CD14-positive monocyte (primary cell): Measurements from ENCODE around the gene ADSS1. TPM values are rescaled to one million over a fixed set of nuclear protein-coding genes. Genes with fewer than 3 reads are reported as not detected.

Experiments
- DNase-seq, 3 donors: peaks; one replicate each; pipeline ENCODE4 v3.0.0-alpha.2; 2011 to 2022
- H2AFZ ChIP-seq: 2 replicates; pipeline ENCODE4 v1.6.0; 2012; ENCODE audit warnings: mild to moderate bottlenecking, low read depth, low read length, inconsistent platforms; ENCODE audit not compliant: insufficient read depth, poor library complexity, severe bottlenecking
- H3K27ac ChIP-seq, 2 donors: 1 replicate in 1 of 2; 2 replicates in 1 of 2; pipeline ENCODE4 v1.5.1; 2012 to 2013; ENCODE audit warnings: low read length in 2 of 2, control low read depth in 1 of 2, inconsistent platforms in 1 of 2, low read depth in 1 of 2, mild to moderate bottlenecking in 1 of 2
- H3K27me3 ChIP-seq, 2 donors: one replicate each; pipeline versions ENCODE4 v1.6.0 to v1.6.1; 2011 to 2013; ENCODE audit warnings: low read length in 2 of 2; ENCODE audit not compliant: control insufficient read depth in 2 of 2, insufficient read depth in 2 of 2
- H3K36me3 ChIP-seq, 2 donors: replicated peaks in 1 of 2; 1 replicate in 1 of 2; 2 replicates in 1 of 2; pipeline versions ENCODE4 v1.5.1 to v1.6.1; 2012 to 2013; ENCODE audit warnings: low read length in 2 of 2, control low read depth in 1 of 2, inconsistent platforms in 1 of 2, mild to moderate bottlenecking in 1 of 2; ENCODE audit not compliant: insufficient read depth in 2 of 2, control insufficient read depth in 1 of 2
- H3K4me1 ChIP-seq, 2 donors: 1 replicate in 1 of 2; 2 replicates in 1 of 2; pipeline versions ENCODE4 v1.5.1 to v1.6.1; 2012 to 2013; ENCODE audit warnings: low read length in 2 of 2, control low read depth in 1 of 2, inconsistent platforms in 1 of 2, mild to moderate bottlenecking in 1 of 2, moderate library complexity in 1 of 2; ENCODE audit not compliant: insufficient read depth in 2 of 2, control insufficient read depth in 1 of 2
- H3K4me2 ChIP-seq: replicated peaks from 2 replicates; pipeline ENCODE3; 2012; ENCODE audit warnings: low read length, moderate library complexity, mild to moderate bottlenecking; ENCODE audit not compliant: poor library complexity, severe bottlenecking; ENCODE audit errors: extremely low read depth
- H3K4me3 ChIP-seq, 3 experiments: fragments of 200-600 bp in 1 of 3; sonication (generic) in 1 of 3; replicated peaks in 1 of 3; 1 replicate in 2 of 3; 2 replicates in 1 of 3; pipeline ENCODE4 v1.5.1; 2011 to 2013; ENCODE audit warnings: low read length in 3 of 3, mild to moderate bottlenecking in 3 of 3, control low read depth in 2 of 3, low read depth in 2 of 3, inconsistent platforms in 1 of 3, moderate library complexity in 1 of 3
- H3K79me2 ChIP-seq: 2 replicates; pipeline ENCODE4 v1.6.0; 2012; ENCODE audit warnings: mild to moderate bottlenecking, control low read depth, inconsistent platforms, low read length, moderate library complexity; ENCODE audit not compliant: insufficient read depth
- H3K9ac ChIP-seq: 2 replicates; pipeline ENCODE4 v1.6.0; 2017; ENCODE audit warnings: low read length, mild to moderate bottlenecking; ENCODE audit not compliant: insufficient read depth, poor library complexity, severe bottlenecking
- H3K9me3 ChIP-seq, 2 donors: replicated peaks in 1 of 2; 1 replicate in 1 of 2; 2 replicates in 1 of 2; pipeline versions ENCODE4 v1.5.1 to v1.6.1; 2012 to 2013; ENCODE audit warnings: low read length in 2 of 2, control low read depth in 1 of 2; ENCODE audit not compliant: control insufficient read depth in 1 of 2, insufficient read depth in 1 of 2
- H4K20me1 ChIP-seq: 2 replicates; pipeline ENCODE4 v1.6.0; 2012; ENCODE audit warnings: mild to moderate bottlenecking, low read length, control low read depth, moderate library complexity; ENCODE audit not compliant: insufficient read depth
- H3K27ac Mint-ChIP-seq, 7 donors: one replicate each; pipeline ENCODE4 v1.8.0; 2020; ENCODE audit warnings: mild to moderate bottlenecking in 7 of 7, mixed read lengths in 7 of 7, moderate library complexity in 6 of 7, inconsistent platforms in 2 of 7
- H3K27me3 Mint-ChIP-seq, 3 donors: one replicate each; pipeline ENCODE4 v1.8.0; 2021 to 2022; ENCODE audit warnings: low read depth in 3 of 3, mild to moderate bottlenecking in 3 of 3, mixed read lengths in 3 of 3, moderate library complexity in 3 of 3, inconsistent platforms in 1 of 3
- H3K36me3 Mint-ChIP-seq, 2 donors: one replicate each; pipeline ENCODE4 v1.8.0; 2020; ENCODE audit warnings: mixed read lengths in 2 of 2, inconsistent platforms in 1 of 2, mild to moderate bottlenecking in 1 of 2
- H3K4me1 Mint-ChIP-seq: one replicate; pipeline ENCODE4 v1.8.0; 2020; ENCODE audit warnings: mild to moderate bottlenecking, mixed read lengths
- H3K4me3 Mint-ChIP-seq, 2 donors: one replicate each; pipeline ENCODE4 v1.8.0; 2020; ENCODE audit warnings: mild to moderate bottlenecking in 2 of 2, mixed read lengths in 2 of 2, moderate library complexity in 1 of 2
- H3K9me3 Mint-ChIP-seq, 7 donors: one replicate each; pipeline ENCODE4 v1.8.0; 2020 to 2022; ENCODE audit warnings: mixed read lengths in 7 of 7, mild to moderate bottlenecking in 6 of 7, moderate library complexity in 6 of 7, inconsistent platforms in 2 of 7
- WGBS: methylation state at CpG from one replicate; pipeline ENCODE4 v1.1.5; 2013; ENCODE audit warnings: missing lambda C conversion rate; ENCODE audit not compliant: insufficient coverage; 5-methylcytosine and 5-hydroxymethylcytosine counted together
- intact Hi-C, 2 donors: fragments of 100-400 bp; cut with micrococcal nuclease; formaldehyde crosslinking; loops; one replicate each; pipeline versions ENCODE4 v1.15.0 to v1.15.1; 2023
- polyA plus RNA-seq, 3 donors: library from polyadenylated mRNA; depleted of rRNA in 1 of 3; unstranded in 2 of 3; stranded (reverse) in 1 of 3; fragments of 300-500 nt in 2 of 3; fragments of >200 nt in 1 of 3; fragmentation: Illumina TruSeq in 2 of 3; gene quantifications; 1 replicate in 2 of 3; 2 replicates in 1 of 3; pipeline ENCODE4 v1.2.3, GENCODE V29; 2012 to 2021
- TF ChIP-seq, protein P1 (sequence below): fragments of 200-600 bp; IDR thresholded peaks from one replicate; pipeline ENCODE4 v1.8.0; 2022; ENCODE audit warnings: antibody characterized with exemption, mild to moderate bottlenecking

Gene ADSS1
- polyA plus RNA-seq, 3 donors = 0.61 to 3.7 (median 0.64) TPM

DNA sequence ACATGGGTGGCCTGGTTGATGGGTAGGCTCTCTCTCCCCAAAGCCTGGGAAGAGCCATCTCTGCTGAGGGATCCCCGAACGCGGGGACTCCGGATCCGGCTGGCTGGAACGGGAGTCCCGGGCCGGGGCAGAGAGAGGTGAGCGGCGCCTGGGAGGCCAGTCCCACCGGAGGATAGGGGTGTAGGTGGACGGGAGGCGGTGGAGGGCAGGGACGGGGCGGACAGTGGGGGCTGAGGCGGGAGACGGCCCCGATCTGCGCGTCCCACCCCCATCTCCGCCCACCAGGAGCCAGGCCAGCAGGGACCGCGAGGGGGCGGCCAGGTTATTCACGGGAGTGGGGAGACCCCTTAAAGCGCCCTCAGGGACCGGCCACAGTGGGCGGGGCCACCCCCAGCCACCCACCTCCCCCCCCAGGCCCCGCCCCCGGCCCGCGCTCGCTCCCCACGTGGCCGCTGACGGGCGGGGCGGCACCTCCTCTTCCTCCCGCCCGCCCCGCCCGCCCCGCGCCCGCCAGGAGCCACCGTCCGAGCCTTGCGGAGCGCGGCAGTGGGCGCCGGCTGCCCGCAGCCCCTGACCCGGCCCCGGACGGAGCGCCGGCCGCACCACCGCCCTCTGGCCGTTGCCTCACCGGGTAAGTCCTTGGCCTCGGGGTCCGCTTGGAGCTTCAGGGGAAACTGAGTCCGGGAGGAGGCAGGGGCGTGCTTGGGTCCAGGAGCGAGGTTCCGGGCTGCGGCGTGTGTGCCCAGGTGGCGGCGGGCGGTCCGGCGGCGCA, 34.7 kb upstream of the ADSS1 start, which contains the start of gene INF2:
TSS of gene INF2 (plus strand) at position 510 of the 772 bp plus-strand sequence. CDS start 11,748 bp downstream, outside the sequence.
- Histone ChIP-seq H3K4me3 (peak within 1 kb of the TSS; percentile 46 to 85 (median 66)), H3K79me2 (peaks cover 22% of the 10 kb centered on the region), H3K4me2 (peak within 1 kb of the TSS; percentile 95), H3K27me3 (peaks cover 0 to 13% of the 10 kb centered on the region in 2 donors), H3K9ac (peak within 1 kb of the TSS; percentile 76), H4K20me1 (peaks cover 32% of the 10 kb centered on the region), H3K4me1 (peaks cover 33 to 62% of the 10 kb centered on the region in 2 donors), H3K36me3 (no peaks in the 10 kb centered on the region), H3K27ac (peak within 1 kb of the TSS in 1 of 2 donors; percentile 61), H3K9me3 (no peaks in the 10 kb centered on the region), H2AFZ (peak within 1 kb of the TSS; percentile 89)
- Mint-ChIP-seq H3K36me3 (no peaks in the 10 kb centered on the region), H3K4me3 (peak within 1 kb of the TSS; percentile 78 to 83), H3K27me3 (peaks cover 9 to 13% (median 10%) of the 10 kb centered on the region in 3 donors), H3K4me1 (peaks cover 44% of the 10 kb centered on the region), H3K9me3 (peaks cover 0 to 4% (median 0%) of the 10 kb centered on the region in 7 donors), H3K27ac (peak within 1 kb of the TSS in 5 of 7 donors; percentile 28 to 70 (median 64))
- TF ChIP-seq, protein P1, sequence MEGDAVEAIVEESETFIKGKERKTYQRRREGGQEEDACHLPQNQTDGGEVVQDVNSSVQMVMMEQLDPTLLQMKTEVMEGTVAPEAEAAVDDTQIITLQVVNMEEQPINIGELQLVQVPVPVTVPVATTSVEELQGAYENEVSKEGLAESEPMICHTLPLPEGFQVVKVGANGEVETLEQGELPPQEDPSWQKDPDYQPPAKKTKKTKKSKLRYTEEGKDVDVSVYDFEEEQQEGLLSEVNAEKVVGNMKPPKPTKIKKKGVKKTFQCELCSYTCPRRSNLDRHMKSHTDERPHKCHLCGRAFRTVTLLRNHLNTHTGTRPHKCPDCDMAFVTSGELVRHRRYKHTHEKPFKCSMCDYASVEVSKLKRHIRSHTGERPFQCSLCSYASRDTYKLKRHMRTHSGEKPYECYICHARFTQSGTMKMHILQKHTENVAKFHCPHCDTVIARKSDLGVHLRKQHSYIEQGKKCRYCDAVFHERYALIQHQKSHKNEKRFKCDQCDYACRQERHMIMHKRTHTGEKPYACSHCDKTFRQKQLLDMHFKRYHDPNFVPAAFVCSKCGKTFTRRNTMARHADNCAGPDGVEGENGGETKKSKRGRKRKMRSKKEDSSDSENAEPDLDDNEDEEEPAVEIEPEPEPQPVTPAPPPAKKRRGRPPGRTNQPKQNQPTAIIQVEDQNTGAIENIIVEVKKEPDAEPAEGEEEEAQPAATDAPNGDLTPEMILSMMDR = no peak
- WGBS = 4% methylated on average over 41 of the region's 76 CpGs
- intact Hi-C loops = no loop called here
- peak; percentile 33 to 49 (median 37) for DNase-seq

DNA sequence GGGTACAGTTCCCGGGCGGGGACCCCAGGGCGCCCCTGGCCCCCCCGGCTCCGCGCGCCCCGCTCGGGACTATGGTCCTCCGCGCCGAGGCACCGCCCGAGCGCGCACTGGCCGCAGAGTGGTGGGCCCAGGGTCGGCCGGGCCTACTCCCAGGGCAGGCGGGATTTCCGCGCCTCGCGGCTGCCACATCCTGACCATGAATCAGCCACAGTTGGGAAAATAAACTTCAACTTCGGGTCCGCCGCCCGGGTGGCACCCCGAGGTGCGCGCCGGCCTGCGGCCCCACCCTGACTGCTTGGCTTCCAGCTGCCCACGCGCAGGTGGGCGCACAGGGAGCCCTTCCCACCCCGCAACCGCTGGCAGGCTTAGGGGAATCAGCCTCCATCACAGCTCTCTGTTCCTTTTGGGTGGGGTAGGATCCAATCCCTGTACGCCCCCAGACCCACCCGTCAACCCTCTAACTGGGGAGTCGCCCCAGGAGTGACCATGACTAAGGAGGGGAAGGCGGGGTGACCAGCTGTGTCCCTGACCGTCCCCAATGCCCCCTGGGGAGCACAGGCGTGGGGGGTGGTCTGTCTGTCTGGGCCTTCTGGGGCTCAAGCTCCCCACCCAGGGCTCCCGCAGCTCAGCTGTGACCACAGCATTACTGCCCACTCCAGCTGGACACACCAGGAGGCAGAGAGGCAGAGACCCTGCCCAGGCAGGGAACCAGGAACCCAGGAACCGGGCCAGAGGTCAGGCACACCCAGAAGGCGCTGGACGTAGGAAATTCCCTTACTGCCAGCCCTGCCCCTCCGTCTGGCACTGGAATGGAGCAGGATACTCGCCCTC, 33.9 kb upstream of the ADSS1 start:
- Histone ChIP-seq H3K9me3 (no peaks in the 10 kb centered on the region), H3K79me2 (peaks cover 22% of the 10 kb centered on the region), H3K4me1 (peaks cover 37 to 62% of the 10 kb centered on the region in 2 donors), H2AFZ (peak overlapping the region; percentile 70), H3K9ac (peak overlapping the region; percentile 76), H3K4me3 (peak overlapping the region; percentile 42 to 85 (median 53)), H3K27me3 (peaks cover 0 to 13% of the 10 kb centered on the region in 2 donors), H3K27ac (peak overlapping the region in 1 of 2 donors; percentile 61), H3K36me3 (no peaks in the 10 kb centered on the region), H3K4me2 (peak overlapping the region; percentile 95), H4K20me1 (peaks cover 40% of the 10 kb centered on the region)
- peak in 1 of 3 donors; percentile 46 for DNase-seq
- peak overlapping the region; percentile 78 to 83 for H3K4me3 Mint-ChIP-seq
- 10% methylated on average over 40 of the region's 50 CpGs for WGBS
- H3K27me3 Mint-ChIP-seq = peaks cover 9 to 13% (median 10%) of the 10 kb centered on the region in 3 donors
- no peaks in the 10 kb centered on the region for H3K9me3 Mint-ChIP-seq
- no peaks in the 10 kb centered on the region for H3K36me3 Mint-ChIP-seq
- intact Hi-C loops = no loop called here
- H3K4me1 Mint-ChIP-seq = peaks cover 46% of the 10 kb centered on the region
- TF ChIP-seq, protein P1 = no peak
- H3K27ac Mint-ChIP-seq = peak overlapping the region in 1 of 7 donors; percentile 58
